Loucy (cell line): Measurements from ENCODE around the gene SPOPL.

Source experiments
- H2AFZ ChIP-seq: fragments of 200-600 bp; sonication (generic); 2 replicates; pipeline ENCODE4 v1.6.0; 2016; ENCODE audit warnings: antibody characterized with exemption, mild to moderate bottlenecking, low read length, moderate library complexity
- H3F3A ChIP-seq: fragments of 200-600 bp; 2 replicates; pipeline ENCODE4 v1.6.0; 2016; ENCODE audit warnings: antibody characterized with exemption, low read depth, mild to moderate bottlenecking
- H3K27me3 ChIP-seq: fragments of 200-600 bp; sonication (generic); 2 replicates; pipeline ENCODE4 v1.6.1; 2014; ENCODE audit warnings: low read length, mild to moderate bottlenecking; ENCODE audit not compliant: insufficient read depth, poor library complexity, severe bottlenecking
- H3K36me3 ChIP-seq: fragments of 200-600 bp; sonication (generic); 2 replicates; pipeline ENCODE4 v1.6.1; 2016; ENCODE audit warnings: low read length; ENCODE audit not compliant: insufficient read depth
- H3K4me1 ChIP-seq: fragments of 200-600 bp; sonication (generic); 2 replicates; pipeline ENCODE4 v1.5.1; 2014; ENCODE audit warnings: low read length, mild to moderate bottlenecking; ENCODE audit not compliant: insufficient read depth, poor library complexity, severe bottlenecking
- H3K4me2 ChIP-seq: fragments of 200-600 bp; sonication (generic); 2 replicates; pipeline ENCODE4 v1.6.0; 2014; ENCODE audit warnings: antibody characterized with exemption, low read length, low read depth, mild to moderate bottlenecking; ENCODE audit not compliant: poor library complexity, severe bottlenecking
- H3K4me3 ChIP-seq: fragments of 200-600 bp; sonication (generic); 2 replicates; pipeline ENCODE4 v1.5.1; 2014; ENCODE audit warnings: low read length, mild to moderate bottlenecking, mixed read lengths; ENCODE audit not compliant: poor library complexity, severe bottlenecking
- H3K79me2 ChIP-seq: fragments of 200-600 bp; sonication (generic); 2 replicates; pipeline ENCODE4 v1.6.1; 2014; ENCODE audit warnings: low read length; ENCODE audit not compliant: insufficient read depth
- H3K9ac ChIP-seq: fragments of 200-600 bp; sonication (generic); 2 replicates; pipeline ENCODE4 v1.6.0; 2014; ENCODE audit warnings: mild to moderate bottlenecking, low read depth, low read length, moderate library complexity; ENCODE audit not compliant: poor library complexity, severe bottlenecking
- H3K9me2 ChIP-seq: fragments of 200-600 bp; sonication (generic); replicated peaks from 2 replicates; pipeline ENCODE4 v1.6.1; 2016; ENCODE audit warnings: low read depth, low read length, mixed read lengths
- H3K9me3 ChIP-seq: fragments of 200-600 bp; sonication (generic); 2 replicates; pipeline ENCODE4 v1.6.1; 2014; ENCODE audit warnings: mild to moderate bottlenecking, antibody characterized with exemption, low read length, low read depth; ENCODE audit not compliant: insufficient read depth
- H4K20me1 ChIP-seq: fragments of 200-600 bp; sonication (generic); 2 replicates; pipeline ENCODE4 v1.6.0; 2014; ENCODE audit warnings: antibody characterized with exemption, low read length, mild to moderate bottlenecking; ENCODE audit not compliant: insufficient read depth, poor library complexity, severe bottlenecking
- CTCF ChIP-seq: fragments of 200-600 bp; sonication (generic); conservative IDR thresholded peaks from 2 replicates; pipeline ENCODE4 v1.5.1; 2014; ENCODE audit warnings: mild to moderate bottlenecking, antibody characterized with exemption, low read length
- EZH2phosphoT487 ChIP-seq: fragments of 200-600 bp; IDR thresholded peaks from 2 replicates; pipeline ENCODE4 v1.6.1; 2018; ENCODE audit warnings: antibody characterized with exemption, mild to moderate bottlenecking, moderate library complexity, borderline replicate concordance

The SPOPL gene

GRCh38 chr2:138564586-138565229 lies 63.1 kb downstream of the SPOPL start:
- Histone ChIP-seq H3K4me3 (no peak overlapping the region), H3K9me2 (no peaks in the 10 kb centered on the region), H3K27me3 (no peaks in the 10 kb centered on the region), H2AFZ (no peak overlapping the region), H3K4me2 (no peak overlapping the region), H3K9me3 (no peaks in the 10 kb centered on the region), H3K4me1 (no peaks in the 10 kb centered on the region), H3K36me3 (no peaks in the 10 kb centered on the region), H3K9ac (no peak overlapping the region), H3K79me2 (no peaks in the 10 kb centered on the region), H3F3A (no peaks in the 10 kb centered on the region), H4K20me1 (no peaks in the 10 kb centered on the region)
- TF ChIP-seq EZH2phosphoT487 (no peak), CTCF (no peak)

GRCh38 chr2:138565230-138565598 lies 63.6 kb downstream of the SPOPL start:
- H3K4me1 ChIP-seq: no peaks in the 10 kb centered on the region
- H3K27me3 ChIP-seq: no peaks in the 10 kb centered on the region
- no peaks in the 10 kb centered on the region for H3K9me3 ChIP-seq
- no peaks in the 10 kb centered on the region for H3K9me2 ChIP-seq
- no peaks in the 10 kb centered on the region for H4K20me1 ChIP-seq
- no peaks in the 10 kb centered on the region for H3F3A ChIP-seq
- H3K4me2 ChIP-seq: no peak overlapping the region
- H3K79me2 ChIP-seq: no peaks in the 10 kb centered on the region
- TF ChIP-seq EZH2phosphoT487: no peak
- no peak for TF ChIP-seq CTCF
- no peak overlapping the region for H3K9ac ChIP-seq
- no peak overlapping the region for H3K4me3 ChIP-seq
- H3K36me3 ChIP-seq: no peaks in the 10 kb centered on the region
- H2AFZ ChIP-seq: no peak overlapping the region

GRCh38 chr2:138572318-138572717 lies 70.7 kb downstream of the SPOPL start:
- no peak overlapping the region for H3K4me2 ChIP-seq
- no peak overlapping the region for H2AFZ ChIP-seq
- H3K9ac ChIP-seq: no peak overlapping the region
- no peaks in the 10 kb centered on the region for H3K36me3 ChIP-seq
- H3K4me1 ChIP-seq: no peaks in the 10 kb centered on the region
- no peak for TF ChIP-seq CTCF
- TF ChIP-seq EZH2phosphoT487: no peak
- H3K9me2 ChIP-seq: no peaks in the 10 kb centered on the region
- H3K9me3 ChIP-seq: no peaks in the 10 kb centered on the region
- no peaks in the 10 kb centered on the region for H4K20me1 ChIP-seq
- H3K27me3 ChIP-seq: no peaks in the 10 kb centered on the region
- H3K4me3 ChIP-seq: no peak overlapping the region
- no peaks in the 10 kb centered on the region for H3F3A ChIP-seq
- H3K79me2 ChIP-seq: no peaks in the 10 kb centered on the region
